ENCODE data around the gene PLXDC1. TPM values are rescaled to one million over a fixed set of nuclear protein-coding genes. Genes with fewer than 3 reads are reported as not detected.
"Not testable (repeated sequence)": the region's sequence is repeated elsewhere in the genome, so short reads cannot be mapped to it uniquely, and the experiment has no call there.

The PLXDC1 gene
- total RNA-seq, 1 donor from 2014 or later: 37.4 TPM

GRCh38 chr17:39123627-39124026 is 27.8 kb downstream of the PLXDC1 start:
- Mint-ChIP-seq H3K27me3 (ENCODE audit: low read depth) (peaks cover under 1% of the 10 kb centered on the region), H3K27ac (ENCODE audit: unreplicated experiment) (peak overlapping the region; percentile 2), H3K36me3 (ENCODE audit: low read depth) (no peaks in the 10 kb centered on the region), H3K4me3 (ENCODE audit: unreplicated experiment) (no peak overlapping the region), H3K4me1 (ENCODE audit: low read depth) (peaks cover 14% of the 10 kb centered on the region), H3K9me3 (ENCODE audit: low read depth) (no peaks in the 10 kb centered on the region)
- TF ChIP-seq CTCF (IDR thresholded peaks at IDR 0.05): no peak
- no peak for DNase-seq (ENCODE audit: low spot score)

DNA sequence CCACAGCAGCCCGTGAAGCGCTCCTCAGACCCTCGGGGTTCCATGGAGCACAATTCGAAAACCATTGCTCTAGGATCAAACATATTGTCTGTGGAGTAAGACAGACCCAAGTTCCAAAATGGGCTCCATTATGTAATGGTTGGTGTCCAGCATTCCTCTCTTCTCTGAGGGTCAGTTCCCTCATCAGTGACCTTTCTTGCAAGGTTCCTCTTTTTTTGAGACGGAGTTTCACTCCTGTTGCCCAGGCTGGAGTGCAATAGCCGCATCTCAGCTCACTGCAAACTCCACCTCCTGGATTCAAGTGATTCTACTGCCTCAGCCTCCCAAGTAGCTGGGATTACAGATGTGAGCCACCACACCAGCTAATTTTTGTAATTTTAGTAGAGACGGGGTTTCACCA is 28.4 kb downstream of the PLXDC1 start:
- no peaks in the 10 kb centered on the region for H3K36me3 Mint-ChIP-seq (ENCODE audit: low read depth)
- H3K4me3 Mint-ChIP-seq (ENCODE audit: unreplicated experiment): no peak overlapping the region
- no peak for DNase-seq (ENCODE audit: low spot score)
- H3K27me3 Mint-ChIP-seq (ENCODE audit: low read depth): peaks cover 2% of the 10 kb centered on the region
- TF ChIP-seq CTCF (IDR thresholded peaks at IDR 0.05): no peak
- peaks cover 14% of the 10 kb centered on the region for H3K4me1 Mint-ChIP-seq (ENCODE audit: low read depth)
- no peak overlapping the region for H3K27ac Mint-ChIP-seq (ENCODE audit: unreplicated experiment)
- H3K9me3 Mint-ChIP-seq (ENCODE audit: low read depth): no peaks in the 10 kb centered on the region

DNA sequence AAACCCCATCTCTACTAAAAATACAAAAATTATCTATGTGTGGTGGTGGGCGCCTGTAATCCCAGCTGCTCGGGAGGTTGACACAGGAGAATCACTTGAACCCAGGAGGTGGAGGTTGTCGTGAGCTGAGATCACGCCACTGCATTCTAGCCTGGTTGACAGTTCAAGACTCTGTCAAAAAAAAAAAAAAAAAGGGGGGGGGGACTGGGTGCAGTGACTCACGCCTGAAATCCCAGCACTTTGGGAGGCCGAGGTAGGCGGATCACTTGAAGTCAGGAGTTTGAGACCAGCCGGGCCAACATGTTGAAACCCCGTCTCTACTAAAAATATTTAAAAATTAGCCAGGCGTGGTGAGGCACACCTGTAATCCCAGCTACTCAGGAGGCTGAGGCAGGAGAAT is 29.5 kb downstream of the PLXDC1 start:
- H3K27me3 Mint-ChIP-seq (ENCODE audit: low read depth); H3K4me3 Mint-ChIP-seq (ENCODE audit: unreplicated experiment); H3K36me3 Mint-ChIP-seq (ENCODE audit: low read depth); DNase-seq (ENCODE audit: low spot score); H3K9me3 Mint-ChIP-seq (ENCODE audit: low read depth); H3K27ac Mint-ChIP-seq (ENCODE audit: unreplicated experiment): not testable (repeated sequence)
- peaks cover 14% of the 10 kb centered on the region for H3K4me1 Mint-ChIP-seq (ENCODE audit: low read depth)

DNA sequence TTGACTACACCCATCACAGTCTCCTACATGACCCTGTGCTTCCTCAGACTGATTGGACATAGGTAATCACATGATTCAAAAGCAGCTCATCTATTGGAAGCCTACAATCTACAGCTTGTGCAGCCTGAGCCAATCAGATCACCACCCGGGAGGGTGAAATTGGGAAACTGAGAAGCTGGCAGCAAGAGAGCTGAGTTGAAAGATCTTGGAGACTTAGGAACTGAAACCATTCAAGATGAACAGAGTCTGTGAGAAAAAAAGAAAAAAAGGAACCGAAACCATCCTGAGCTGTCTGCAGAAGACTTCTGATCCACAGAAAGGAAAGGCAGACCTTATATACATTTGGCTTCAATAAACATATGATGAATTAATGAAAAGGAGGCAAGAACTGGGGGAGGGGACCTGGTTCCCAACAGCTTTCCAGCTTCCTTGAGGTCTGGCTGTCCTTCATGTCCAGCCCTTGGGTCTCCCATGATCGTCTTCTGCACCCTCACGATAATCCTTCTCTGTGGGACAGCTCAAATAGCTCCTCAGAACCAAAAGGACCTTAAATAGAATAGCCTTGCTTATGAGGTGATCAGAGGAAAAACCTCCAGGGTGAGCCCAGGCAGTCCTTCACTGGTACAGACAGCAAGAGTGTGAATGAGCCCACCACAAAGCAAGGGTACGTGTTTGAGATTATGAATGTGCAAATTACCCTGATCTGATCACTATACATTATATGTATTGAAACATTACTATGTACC is 32.6 kb downstream of the PLXDC1 start:
- H3K4me1 Mint-ChIP-seq (ENCODE audit: low read depth): peaks cover 13% of the 10 kb centered on the region
- no peak overlapping the region for H3K4me3 Mint-ChIP-seq (ENCODE audit: unreplicated experiment)
- H3K27ac Mint-ChIP-seq (ENCODE audit: unreplicated experiment): no peak overlapping the region
- TF ChIP-seq CTCF (IDR thresholded peaks at IDR 0.05): no peak
- H3K36me3 Mint-ChIP-seq (ENCODE audit: low read depth): peaks cover 1% of the 10 kb centered on the region
- DNase-seq (ENCODE audit: low spot score): no peak
- H3K9me3 Mint-ChIP-seq (ENCODE audit: low read depth): no peaks in the 10 kb centered on the region
- H3K27me3 Mint-ChIP-seq (ENCODE audit: low read depth): peaks cover 2% of the 10 kb centered on the region

DNA sequence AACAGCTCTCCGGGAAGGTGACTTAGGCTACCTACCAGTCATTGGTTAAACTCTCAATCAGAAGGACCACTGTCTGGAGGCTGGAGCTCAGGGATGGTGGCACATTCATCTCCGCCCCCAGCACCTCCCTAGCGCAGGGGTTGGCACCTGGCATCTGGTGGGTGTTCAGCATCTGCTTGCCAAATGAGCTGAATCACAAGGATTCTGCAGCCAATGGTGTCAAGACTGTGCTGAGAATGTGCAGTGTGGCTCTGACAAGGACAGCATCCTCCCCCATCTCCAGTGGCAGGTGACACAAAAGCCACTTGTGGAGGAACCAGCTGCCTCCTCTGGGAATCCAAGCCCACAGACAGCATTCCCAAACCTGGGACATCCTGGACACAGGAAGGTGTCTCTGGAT is 35.2 kb downstream of the PLXDC1 start:
- Mint-ChIP-seq H3K27me3 (ENCODE audit: low read depth) (peaks cover 2% of the 10 kb centered on the region), H3K27ac (ENCODE audit: unreplicated experiment) (no peak overlapping the region), H3K36me3 (ENCODE audit: low read depth) (peaks cover 1% of the 10 kb centered on the region), H3K4me3 (ENCODE audit: unreplicated experiment) (no peak overlapping the region), H3K4me1 (ENCODE audit: low read depth) (peaks cover 7% of the 10 kb centered on the region), H3K9me3 (ENCODE audit: low read depth) (no peaks in the 10 kb centered on the region)
- DNase-seq (ENCODE audit: low spot score): no peak
- TF ChIP-seq CTCF (IDR thresholded peaks at IDR 0.05): no peak

DNA sequence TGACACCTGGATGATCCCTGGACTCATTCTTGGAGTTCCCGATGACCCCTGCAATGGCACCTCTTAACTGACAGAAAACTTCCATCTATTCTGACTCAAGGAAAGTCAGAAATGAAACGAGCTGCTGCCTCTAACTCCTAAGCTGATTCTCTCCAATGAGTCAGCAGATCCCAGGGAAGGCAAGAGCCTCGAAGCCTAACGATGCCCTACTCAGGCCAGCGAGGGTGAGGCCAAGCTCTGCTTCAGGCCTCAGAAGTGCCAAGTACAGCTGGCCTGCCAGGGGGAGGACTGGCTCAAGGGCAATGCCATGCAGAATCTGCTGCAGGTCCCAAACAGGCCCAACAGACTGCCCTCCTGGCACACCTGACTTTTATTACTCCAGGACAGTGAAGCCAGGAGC is 36.3 kb downstream of the PLXDC1 start:
- Mint-ChIP-seq H3K36me3 (ENCODE audit: low read depth) (peaks cover 1% of the 10 kb centered on the region), H3K27me3 (ENCODE audit: low read depth) (peaks cover 2% of the 10 kb centered on the region), H3K4me1 (ENCODE audit: low read depth) (peaks cover 14% of the 10 kb centered on the region), H3K4me3 (ENCODE audit: unreplicated experiment) (no peak overlapping the region), H3K9me3 (ENCODE audit: low read depth) (no peaks in the 10 kb centered on the region), H3K27ac (ENCODE audit: unreplicated experiment) (peak overlapping the region; percentile 6)
- no peak for DNase-seq (ENCODE audit: low spot score)
- TF ChIP-seq CTCF (IDR thresholded peaks at IDR 0.05): no peak

Data from chondrocyte (in vitro differentiated cells).